ENCODE results near the gene TXNL4A. TPM values are rescaled to one million over a fixed set of nuclear protein-coding genes. Genes with fewer than 3 reads are reported as not detected.

Gene TXNL4A
- total and polyA plus RNA-seq, 4 donors, result 18.0 to 86.2 (median 32.8) TPM

DNA sequence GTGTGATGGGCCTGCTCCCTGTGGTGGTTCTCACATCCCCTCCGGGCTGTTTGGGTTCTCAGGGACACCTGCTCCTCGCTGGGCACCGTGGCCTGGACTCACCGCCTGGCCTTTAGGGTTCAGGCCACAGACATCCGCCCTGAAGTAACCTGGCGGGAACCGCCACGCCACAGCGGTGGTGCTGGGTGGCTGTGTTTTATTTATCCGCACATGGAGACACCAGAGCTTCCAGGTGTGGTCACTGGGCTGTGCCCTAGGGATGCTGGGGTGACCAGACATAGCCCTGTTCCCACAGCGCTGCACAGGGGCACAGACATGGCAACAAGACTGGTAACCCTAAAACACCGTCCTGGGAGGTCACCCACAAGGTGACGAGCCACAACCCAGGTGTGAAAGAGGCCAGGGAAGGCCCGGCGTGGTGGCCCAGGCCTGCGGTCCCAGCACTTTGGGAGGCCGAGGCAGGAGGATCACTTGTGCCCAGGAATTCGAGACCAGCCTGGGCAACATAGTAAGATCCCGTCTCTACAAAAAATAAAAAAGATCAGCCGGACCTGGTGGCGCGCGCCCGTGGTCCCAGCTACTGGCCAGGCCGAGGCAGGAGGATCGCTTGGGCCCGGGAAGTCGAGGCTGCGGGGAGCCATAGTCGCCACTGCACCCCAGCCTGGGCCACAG, 24.6 kb downstream of the TXNL4A start:
- peak overlapping the region in 1 of 2 donors; percentile 86 for H3K27ac ChIP-seq (ENCODE audit: low read depth in 1 of 2, low read length in 2 of 2)
- TF ChIP-seq JUND (IDR thresholded peaks at IDR 0.05), result no peak
- no peak for TF ChIP-seq FOXA1 (IDR thresholded peaks at IDR 0.05)
- no peak for TF ChIP-seq YY1 (IDR thresholded peaks at IDR 0.05)
- no peak for TF ChIP-seq ZBTB33 (IDR thresholded peaks at IDR 0.05)
- no peak for TF ChIP-seq HNF4G (IDR thresholded peaks at IDR 0.05)
- TF ChIP-seq NR2F2 (IDR thresholded peaks at IDR 0.05), result no peak
- TF ChIP-seq SP1 (IDR thresholded peaks at IDR 0.05), result no peak
- TF ChIP-seq, protein P1, sequence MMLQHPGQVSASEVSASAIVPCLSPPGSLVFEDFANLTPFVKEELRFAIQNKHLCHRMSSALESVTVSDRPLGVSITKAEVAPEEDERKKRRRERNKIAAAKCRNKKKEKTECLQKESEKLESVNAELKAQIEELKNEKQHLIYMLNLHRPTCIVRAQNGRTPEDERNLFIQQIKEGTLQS (IDR thresholded peaks at IDR 0.05), result no peak
- no peak for TF ChIP-seq CTCF (IDR thresholded peaks at IDR 0.05; ENCODE audit: low read depth, low read length, missing input control)
- no peak for TF ChIP-seq RAD21 (IDR thresholded peaks at IDR 0.05)
- TF ChIP-seq MAX (IDR thresholded peaks at IDR 0.05), result no peak
- TF ChIP-seq EGR1 (IDR thresholded peaks at IDR 0.05; ENCODE audit: low read depth in 2 of 2), result no peak
- no peak for TF ChIP-seq FOXA2 (IDR thresholded peaks at IDR 0.05)
- no peak for TF ChIP-seq TAF1 (conservative IDR thresholded peaks at IDR 0.05)
- TF ChIP-seq RXRA (IDR thresholded peaks at IDR 0.05), result no peak
- TF ChIP-seq HNF4A (conservative IDR thresholded peaks at IDR 0.05), result no peak
- WGBS, result 79% methylated on average over 30 of the region's 30 CpGs
- no peak for DNase-seq (ENCODE audit: low spot score)
- H3K36me3 ChIP-seq (ENCODE audit: control insufficient read depth in 4 of 4, insufficient read depth in 3 of 4, low read depth in 1 of 4, low read length in 3 of 4), result peaks cover 0 to 5% (median 2%) of the 10 kb centered on the region in 4 donors
- peak overlapping the region in 2 of 3 donors; percentile 91 to 93 for H3K4me3 ChIP-seq (ENCODE audit: low read depth in 1 of 3, low read length in 3 of 3)
- H3K9ac ChIP-seq (ENCODE audit: low read depth in 1 of 2, low read length in 2 of 2), result peak overlapping the region in 1 of 2 donors; percentile 57
- H3K4me1 ChIP-seq (ENCODE audit: control insufficient read depth in 4 of 4, insufficient read depth in 4 of 4, low read length in 3 of 4), result peaks cover 6 to 15% (median 10%) of the 10 kb centered on the region in 4 donors
- no peaks in the 10 kb centered on the region for H3K9me3 ChIP-seq (ENCODE audit: control insufficient read depth in 4 of 4, low read length in 3 of 4)
- H3K27me3 ChIP-seq (ENCODE audit: control insufficient read depth in 4 of 4, insufficient read depth in 4 of 4, low read length in 3 of 4), result no peaks in the 10 kb centered on the region

GRCh38 chr18:79962835-79963657, 25.3 kb downstream of the TXNL4A start:
- H3K27me3 ChIP-seq (ENCODE audit: control insufficient read depth in 4 of 4, insufficient read depth in 4 of 4, low read length in 3 of 4), result no peaks in the 10 kb centered on the region
- WGBS, result 91% methylated on average over 30 of the region's 30 CpGs
- no peak overlapping the region for H3K27ac ChIP-seq (ENCODE audit: low read depth in 1 of 2, low read length in 2 of 2)
- no peak overlapping the region for H3K4me3 ChIP-seq (ENCODE audit: low read depth in 1 of 3, low read length in 3 of 3)
- DNase-seq (ENCODE audit: low spot score), result no peak
- H3K9me3 ChIP-seq (ENCODE audit: control insufficient read depth in 4 of 4, low read length in 3 of 4), result no peaks in the 10 kb centered on the region
- H3K9ac ChIP-seq (ENCODE audit: low read depth in 1 of 2, low read length in 2 of 2), result no peak overlapping the region
- peaks cover 6 to 15% (median 10%) of the 10 kb centered on the region in 4 donors for H3K4me1 ChIP-seq (ENCODE audit: control insufficient read depth in 4 of 4, insufficient read depth in 4 of 4, low read length in 3 of 4)
- H3K36me3 ChIP-seq (ENCODE audit: control insufficient read depth in 4 of 4, insufficient read depth in 3 of 4, low read depth in 1 of 4, low read length in 3 of 4), result peaks cover 0 to 4% (median 2%) of the 10 kb centered on the region in 4 donors
- TF ChIP-seq ZBTB33 (IDR thresholded peaks at IDR 0.05), result no peak
- TF ChIP-seq CTCF (IDR thresholded peaks at IDR 0.05; ENCODE audit: low read depth, low read length, missing input control), result no peak
- TF ChIP-seq JUND (IDR thresholded peaks at IDR 0.05), result no peak
- TF ChIP-seq GABPA (IDR thresholded peaks at IDR 0.05 in 1 of 2, conservative IDR thresholded peaks at IDR 0.05 in 1 of 2), result no peak
- TF ChIP-seq, protein P2, sequence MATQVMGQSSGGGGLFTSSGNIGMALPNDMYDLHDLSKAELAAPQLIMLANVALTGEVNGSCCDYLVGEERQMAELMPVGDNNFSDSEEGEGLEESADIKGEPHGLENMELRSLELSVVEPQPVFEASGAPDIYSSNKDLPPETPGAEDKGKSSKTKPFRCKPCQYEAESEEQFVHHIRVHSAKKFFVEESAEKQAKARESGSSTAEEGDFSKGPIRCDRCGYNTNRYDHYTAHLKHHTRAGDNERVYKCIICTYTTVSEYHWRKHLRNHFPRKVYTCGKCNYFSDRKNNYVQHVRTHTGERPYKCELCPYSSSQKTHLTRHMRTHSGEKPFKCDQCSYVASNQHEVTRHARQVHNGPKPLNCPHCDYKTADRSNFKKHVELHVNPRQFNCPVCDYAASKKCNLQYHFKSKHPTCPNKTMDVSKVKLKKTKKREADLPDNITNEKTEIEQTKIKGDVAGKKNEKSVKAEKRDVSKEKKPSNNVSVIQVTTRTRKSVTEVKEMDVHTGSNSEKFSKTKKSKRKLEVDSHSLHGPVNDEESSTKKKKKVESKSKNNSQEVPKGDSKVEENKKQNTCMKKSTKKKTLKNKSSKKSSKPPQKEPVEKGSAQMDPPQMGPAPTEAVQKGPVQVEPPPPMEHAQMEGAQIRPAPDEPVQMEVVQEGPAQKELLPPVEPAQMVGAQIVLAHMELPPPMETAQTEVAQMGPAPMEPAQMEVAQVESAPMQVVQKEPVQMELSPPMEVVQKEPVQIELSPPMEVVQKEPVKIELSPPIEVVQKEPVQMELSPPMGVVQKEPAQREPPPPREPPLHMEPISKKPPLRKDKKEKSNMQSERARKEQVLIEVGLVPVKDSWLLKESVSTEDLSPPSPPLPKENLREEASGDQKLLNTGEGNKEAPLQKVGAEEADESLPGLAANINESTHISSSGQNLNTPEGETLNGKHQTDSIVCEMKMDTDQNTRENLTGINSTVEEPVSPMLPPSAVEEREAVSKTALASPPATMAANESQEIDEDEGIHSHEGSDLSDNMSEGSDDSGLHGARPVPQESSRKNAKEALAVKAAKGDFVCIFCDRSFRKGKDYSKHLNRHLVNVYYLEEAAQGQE (IDR thresholded peaks at IDR 0.05), result no peak

Data from liver (tissue), 9 donors.